Smooth muscle cell of the brain vasculature (primary cell): ENCODE measurements around the gene AGFG1.

Experiments
- DNase-seq: peaks from one replicate; pipeline ENCODE4 v3.0.0-alpha.2; 2012; ENCODE audit warnings: low read depth, low spot score

Gene AGFG1

DNA sequence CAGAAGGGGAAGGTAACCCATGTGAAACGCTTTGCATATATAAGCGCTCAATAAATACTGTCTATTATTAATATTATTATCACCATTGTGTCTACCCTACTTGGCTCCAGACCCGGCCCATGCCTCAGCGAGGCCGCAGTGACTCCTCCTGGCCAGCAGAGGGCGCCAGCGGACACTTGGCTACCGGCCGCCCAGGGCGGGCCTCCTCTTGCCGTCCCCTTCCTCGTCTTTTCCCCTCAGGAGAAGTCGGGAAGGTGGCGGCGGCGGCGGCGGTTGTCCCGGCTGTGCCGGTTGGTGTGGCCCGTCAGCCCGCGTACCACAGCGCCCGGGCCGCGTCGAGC, at the start of gene AGFG1:
AGFG1 (plus strand) TSS at position 233 of the 341 bp plus-strand sequence. CDS start 266 bp downstream, outside the sequence.
- peak; percentile 47 for DNase-seq

GRCh38 chr2:227423656-227424499, 48.1 kb upstream of the AGFG1 start:
- DNase-seq: no peak

DNA sequence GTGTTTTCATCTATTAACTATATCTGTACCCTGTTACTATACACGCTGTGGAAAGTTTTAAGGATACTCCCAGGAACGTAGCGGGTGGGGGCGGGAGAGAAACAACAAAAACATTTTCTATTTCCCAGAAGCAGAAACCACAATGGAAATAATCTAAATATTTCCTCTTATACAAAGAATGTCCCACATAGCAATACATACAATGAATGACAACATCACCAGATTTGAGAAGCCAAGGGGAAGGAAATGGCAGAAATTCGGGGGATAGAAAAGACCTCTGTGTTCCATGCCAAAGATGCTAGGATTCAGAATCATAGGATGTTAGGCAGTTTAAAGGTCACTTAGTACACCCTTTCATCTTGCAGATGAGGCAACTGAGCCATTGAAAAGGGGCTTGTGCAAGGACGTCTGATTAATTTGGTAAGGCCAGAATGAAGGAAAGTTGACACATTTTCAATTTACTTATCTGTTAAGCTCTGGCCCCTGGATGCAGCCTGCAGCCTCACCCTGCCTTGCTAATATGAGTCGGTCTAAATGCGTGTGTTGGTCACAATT, 43.1 kb upstream of the AGFG1 start:
- no peak for DNase-seq

- no peak for DNase-seq
Measured at GRCh38 chr2:227430639-227431038, 41.3 kb upstream of the AGFG1 start.

DNA sequence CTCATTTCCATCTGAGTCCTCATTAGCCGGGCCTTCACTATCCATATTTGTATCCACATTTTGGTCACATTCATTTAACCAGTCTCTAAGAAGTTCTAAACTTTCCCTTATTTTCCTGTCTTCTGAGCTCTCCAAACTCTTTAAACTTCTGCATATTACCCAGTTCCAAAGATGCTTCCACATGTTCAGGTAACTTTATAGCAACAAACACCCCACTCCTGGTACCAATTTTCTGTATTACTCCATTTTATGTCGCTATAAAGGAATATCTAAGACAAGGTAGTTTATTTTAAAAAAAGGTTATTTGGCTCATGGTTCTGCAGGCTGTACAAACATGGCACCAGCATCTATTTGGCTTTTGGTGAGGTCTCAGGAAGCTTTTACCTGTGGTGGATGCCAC, 38.8 kb upstream of the AGFG1 start:
- no peak for DNase-seq

- no peak for DNase-seq
Measured at GRCh38 chr2:227436436-227437174, 35.4 kb upstream of the AGFG1 start.

DNA sequence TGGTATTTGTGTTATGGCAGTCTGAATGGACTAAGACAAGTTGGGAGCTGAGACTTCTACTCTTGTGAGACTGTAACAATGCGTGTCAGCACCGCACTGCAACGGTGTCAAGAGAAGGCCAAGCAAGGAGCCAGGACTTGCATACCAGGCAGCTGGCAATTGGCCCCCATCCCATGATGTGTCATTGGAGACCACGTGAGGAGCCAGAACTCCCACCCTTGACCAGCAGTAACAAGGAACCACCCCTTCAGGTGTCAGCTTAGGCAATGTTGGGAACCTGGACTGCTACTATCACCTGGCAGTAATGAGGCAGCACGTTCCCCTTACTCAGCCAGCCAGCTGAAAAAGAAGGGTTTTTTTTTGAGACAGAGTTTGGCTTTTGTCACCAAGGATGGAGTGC, 32.7 kb upstream of the AGFG1 start:
- no peak for DNase-seq

DNA sequence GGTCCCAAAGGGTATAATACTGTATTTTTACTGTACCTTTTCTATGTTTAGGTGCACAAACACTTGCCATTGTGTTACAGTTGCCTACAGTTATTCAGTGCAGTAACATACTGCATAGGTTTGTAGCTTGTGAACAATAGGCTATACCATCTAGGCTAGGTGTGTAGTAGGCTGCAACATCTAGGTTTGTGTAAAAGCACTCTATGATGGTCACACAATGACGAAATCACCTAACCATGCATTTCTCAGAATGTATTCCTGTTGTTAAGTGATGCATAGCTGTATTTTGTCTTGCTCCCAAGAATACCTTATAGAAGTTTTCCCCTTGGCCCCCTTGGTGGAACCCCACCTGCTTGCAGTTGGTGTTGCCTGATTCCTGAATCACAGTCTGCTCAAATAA, 29.3 kb upstream of the AGFG1 start:
- DNase-seq: no peak

DNA sequence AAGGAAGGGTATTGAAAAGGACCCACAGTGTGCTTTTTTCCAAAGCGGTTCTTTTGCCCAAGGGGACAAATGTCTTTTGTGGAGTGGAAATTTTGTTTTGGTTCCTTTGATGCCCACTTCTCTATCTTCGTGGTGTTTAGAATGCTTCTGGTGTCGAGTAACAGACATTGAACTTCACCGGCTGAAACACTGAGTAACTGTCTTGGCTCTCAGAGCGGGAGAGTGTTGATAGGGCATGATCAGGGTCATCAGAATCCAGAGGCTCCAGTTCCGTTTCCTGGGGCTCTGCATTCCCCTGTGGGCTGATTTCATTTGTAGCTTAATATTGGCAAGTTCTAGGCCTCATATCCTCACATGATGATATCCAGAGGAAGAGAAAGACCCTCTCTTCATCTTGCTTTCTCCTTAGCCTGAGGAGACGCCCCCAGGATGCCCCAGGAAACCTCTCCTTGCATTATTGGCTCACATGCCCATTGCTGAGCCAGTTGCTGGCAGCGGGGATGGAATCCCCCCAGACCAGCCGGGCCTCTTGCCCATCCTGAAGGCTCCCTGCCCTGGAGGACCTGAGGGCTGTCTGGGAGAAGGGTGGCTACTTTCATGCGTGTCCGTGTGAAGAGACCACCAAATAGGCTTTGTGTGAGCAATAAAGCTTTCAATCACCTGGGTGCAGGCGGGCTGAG, 27.9 kb upstream of the AGFG1 start:
- DNase-seq: no peak

DNA sequence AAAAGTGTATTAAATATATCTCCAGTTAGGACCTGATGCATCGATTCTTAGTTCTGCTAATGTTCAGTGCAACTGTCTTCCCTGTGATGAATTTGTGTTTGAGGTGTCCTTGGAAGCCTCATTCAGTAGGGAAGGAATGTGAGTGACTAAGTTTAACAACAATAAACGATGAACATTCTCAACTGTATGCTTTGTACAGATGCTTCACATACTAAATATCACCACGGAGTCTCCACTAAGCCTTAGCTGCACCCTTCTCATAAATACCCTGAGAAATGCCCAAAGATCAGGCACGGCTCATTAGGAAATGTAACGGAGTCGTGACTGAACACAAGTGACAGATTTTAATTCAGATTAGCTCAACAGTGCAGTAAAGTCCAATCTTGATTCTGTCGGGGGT, 24.4 kb upstream of the AGFG1 start:
- no peak for DNase-seq

- DNase-seq: no peak
Measured at GRCh38 chr2:227450311-227450841, 21.6 kb upstream of the AGFG1 start.

- DNase-seq: no peak
Measured at GRCh38 chr2:227450926-227451654, 20.9 kb upstream of the AGFG1 start.

DNA sequence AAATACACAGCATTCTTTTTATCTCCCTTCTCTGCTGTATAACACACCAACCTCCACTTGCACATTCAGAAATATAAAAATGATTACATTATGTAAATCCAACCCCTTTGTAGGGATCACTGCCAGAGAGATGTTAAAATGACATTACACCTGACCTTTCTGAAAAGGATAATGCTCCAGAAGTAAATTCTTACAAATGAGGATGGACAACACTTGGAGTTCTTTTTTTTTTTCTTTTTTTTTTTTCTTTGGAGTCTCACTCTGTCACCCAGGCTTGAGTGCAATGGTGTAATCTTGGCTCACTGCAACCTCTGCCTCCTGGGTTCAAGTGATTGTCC, 20.3 kb upstream of the AGFG1 start:
- DNase-seq: no peak

DNA sequence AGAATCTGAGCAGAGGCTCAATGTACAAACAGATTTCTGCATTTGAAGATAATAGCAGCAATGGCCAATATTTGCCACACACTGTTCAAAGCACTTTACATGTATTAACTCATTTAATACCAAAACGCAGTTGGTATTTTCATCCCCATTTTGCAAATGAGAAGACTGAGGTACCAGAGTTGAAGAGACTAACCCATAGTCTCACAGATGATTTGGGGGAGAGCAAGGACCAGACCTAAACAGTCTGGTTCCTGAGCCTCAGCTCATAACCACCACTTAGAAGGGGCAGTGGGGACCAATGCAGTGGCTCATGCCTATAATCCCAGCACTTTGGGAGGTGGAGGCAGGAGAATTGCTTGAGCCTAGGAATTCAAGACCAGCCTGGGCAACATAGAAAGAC, 18.1 kb upstream of the AGFG1 start:
- DNase-seq: no peak

- no peak for DNase-seq
Measured at GRCh38 chr2:227454323-227454860, 17.6 kb upstream of the AGFG1 start.

- no peak for DNase-seq
Measured at GRCh38 chr2:227455200-227455599, 16.8 kb upstream of the AGFG1 start.

DNA sequence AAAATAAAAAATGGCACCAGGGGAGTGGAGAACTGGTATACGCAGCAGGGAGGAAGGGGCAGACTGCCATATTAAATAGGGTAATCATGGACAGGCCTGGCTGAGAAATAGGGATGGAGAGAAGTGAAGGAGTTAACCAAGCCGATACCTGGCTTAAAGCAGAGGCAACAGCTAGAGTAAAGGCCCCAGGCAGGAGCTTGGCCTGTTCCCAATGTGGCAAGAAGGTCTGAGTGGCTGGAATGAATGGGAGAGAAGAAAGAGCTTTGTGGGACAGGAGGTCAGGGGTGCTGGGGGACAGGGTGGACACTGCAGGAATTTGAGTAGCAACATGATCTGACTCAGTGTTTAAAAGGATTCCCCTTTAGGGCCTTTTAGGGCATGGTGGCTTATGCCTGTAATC, 15.9 kb upstream of the AGFG1 start:
- DNase-seq: no peak

- no peak for DNase-seq
Measured at GRCh38 chr2:227456772-227457171, 15.2 kb upstream of the AGFG1 start.

DNA sequence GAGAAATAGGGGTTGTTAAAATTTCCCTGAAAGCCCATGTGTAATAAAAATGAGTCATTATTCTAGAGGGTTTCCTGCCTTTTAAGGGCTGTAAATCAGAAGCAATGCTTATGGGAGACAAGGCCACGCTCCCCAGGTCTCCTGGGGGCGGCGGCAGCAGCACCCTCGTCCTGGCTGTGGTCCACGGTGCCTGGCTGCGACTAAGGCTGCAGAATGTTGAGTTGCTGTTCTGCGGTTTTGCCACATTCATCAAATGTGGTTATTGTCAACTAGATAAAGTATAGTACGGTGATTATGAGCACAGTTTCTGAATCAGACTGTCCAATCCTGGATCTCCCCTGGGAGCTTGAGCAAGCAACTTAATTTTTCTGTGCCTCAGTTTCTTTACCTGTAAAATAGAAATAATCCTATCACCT, 11.9 kb upstream of the AGFG1 start:
- no peak for DNase-seq

DNA sequence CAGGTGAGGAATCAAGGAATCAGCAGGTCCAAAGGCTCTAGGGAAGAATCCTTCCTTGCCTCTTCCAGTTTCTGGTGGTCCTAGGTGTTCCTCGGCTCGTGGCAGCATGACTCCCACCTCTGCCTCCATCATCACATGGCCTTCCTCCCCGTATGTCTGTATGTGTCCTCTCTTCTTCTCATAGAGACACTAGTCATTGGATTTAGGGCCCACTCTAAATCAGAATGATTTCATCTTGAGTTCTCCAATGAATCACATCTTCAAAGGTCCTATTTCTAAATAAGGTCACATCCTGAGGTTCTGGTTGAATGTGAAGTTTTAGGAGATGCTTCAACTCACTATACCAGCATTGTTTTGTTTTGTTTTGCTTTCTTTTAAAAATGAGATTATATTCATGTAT, 11.1 kb upstream of the AGFG1 start:
- no peak for DNase-seq

DNA sequence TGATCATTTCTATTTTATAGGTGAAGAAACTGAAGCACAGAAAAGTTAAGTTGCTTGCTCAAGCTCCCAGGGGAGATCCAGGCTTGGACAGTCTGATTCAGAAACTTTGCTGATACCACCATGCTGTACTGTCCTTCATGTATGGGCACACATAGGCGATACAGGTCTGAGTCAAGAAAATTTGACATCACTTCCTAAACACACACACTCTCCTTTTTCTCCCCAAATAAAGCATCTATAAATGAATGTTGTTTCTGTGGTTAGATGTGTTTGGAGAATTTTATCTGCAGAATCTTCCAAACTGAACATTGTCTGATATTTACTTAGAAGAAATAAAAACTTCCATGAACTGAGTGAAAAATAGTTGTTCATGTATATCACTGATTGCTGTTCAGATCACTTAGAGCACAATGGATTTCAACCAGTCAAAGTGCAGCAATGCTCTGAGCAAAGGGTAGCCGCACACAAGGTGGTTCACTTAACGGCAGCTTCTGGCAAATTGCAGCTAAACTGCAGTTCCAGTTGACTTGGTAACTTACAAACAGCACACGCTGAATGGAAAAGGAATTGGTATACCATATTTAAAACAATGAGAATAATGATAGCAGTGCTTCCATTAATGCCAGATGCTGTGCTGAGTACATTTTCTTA, 10.0 kb upstream of the AGFG1 start:
- DNase-seq: no peak
